Caki2 (cell line): ENCODE results near the gene TEX51. TPM values are rescaled to one million over a fixed set of nuclear protein-coding genes. Genes with fewer than 3 reads are reported as not detected.

Source experiments
- DNase-seq: peaks from one replicate; pipeline ENCODE4 v3.0.0-alpha.2; 2015; ENCODE audit warnings: low read depth
- in situ Hi-C: cut with HindIII; loops from 2 replicates; pipeline ENCODE4 v1.10.0; 2016; ENCODE audit warnings: low sequenced_read_pairs, low pct_unique_long_range_greater_than_20kb, mixed read lengths
- total RNA-seq: library from RNA; depleted of rRNA; stranded (reverse); fragments of >200 nt; shearing (Covaris generic); gene quantifications from 2 replicates; pipeline ENCODE4 v1.2.3, GENCODE V29; 2014; ENCODE audit warnings: low replicate concordance

Gene TEX51
- total RNA-seq, 1 experiment from 2014 or later = not detected

DNA sequence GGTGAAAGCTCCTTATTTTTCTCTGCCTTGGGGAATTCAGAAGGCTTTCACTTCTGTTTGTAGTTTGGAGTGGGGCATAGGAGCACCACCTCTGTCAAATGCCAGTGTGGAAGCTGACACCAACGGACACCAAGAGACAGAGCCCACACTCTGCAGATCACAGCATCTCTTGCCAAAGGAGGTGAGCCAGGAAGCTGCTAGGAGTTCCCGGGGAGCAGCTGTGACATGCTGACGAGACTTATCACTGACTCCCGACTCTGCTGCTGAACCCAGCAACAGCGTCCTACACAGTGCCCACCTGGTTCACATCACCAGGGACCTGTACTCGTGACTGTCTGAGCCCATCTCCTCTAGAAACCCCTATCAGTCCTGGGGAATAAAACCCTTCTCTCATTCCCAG is 8.1 kb downstream of the TEX51 start:
- no peak for DNase-seq
- in situ Hi-C loops = no loop called here

DNA sequence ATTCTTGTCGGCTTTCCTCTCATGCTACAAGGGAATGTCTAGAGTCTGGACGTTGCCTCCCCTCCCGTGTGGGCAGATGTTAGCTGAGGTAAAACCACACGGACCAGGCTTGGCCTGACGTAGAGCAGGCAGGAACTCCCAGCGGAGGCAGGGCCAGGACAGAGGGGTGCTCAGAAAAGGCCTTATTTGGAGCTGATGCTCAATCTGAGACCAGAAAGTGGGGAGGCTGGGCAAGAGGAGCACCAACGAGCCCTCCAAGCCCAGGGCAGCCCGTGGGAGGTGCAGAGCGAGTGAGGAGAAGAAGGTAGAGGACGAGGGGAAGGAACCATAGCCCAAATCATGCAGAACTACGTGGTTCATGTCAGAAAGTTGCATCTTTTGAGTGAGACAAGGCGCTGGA is 9.0 kb downstream of the TEX51 start:
- in situ Hi-C loops = no loop called here
- DNase-seq = no peak

DNA sequence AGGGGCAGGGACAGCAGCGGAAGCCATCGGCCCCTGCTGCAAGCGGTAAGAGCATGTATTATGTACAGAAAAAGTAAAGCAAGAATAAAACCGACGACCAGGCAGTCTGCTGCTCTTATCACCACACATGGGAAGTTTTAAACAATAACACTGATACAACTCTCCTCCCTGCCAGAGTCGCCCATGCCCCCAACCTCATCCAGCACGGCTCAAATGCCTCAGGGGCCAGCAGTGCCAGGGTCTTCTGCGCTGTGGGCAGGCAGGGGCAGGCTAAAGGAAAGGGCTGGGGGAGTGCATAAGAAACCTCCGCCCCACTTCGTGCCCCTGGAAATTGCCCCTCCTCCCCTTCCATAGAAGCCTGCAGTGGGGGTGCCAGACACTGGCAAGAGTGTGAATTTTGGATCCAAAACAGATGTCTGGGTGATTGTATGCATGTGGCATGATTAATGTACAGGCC is 10.1 kb downstream of the TEX51 start:
- DNase-seq = no peak
- in situ Hi-C loops = no loop called here

DNA sequence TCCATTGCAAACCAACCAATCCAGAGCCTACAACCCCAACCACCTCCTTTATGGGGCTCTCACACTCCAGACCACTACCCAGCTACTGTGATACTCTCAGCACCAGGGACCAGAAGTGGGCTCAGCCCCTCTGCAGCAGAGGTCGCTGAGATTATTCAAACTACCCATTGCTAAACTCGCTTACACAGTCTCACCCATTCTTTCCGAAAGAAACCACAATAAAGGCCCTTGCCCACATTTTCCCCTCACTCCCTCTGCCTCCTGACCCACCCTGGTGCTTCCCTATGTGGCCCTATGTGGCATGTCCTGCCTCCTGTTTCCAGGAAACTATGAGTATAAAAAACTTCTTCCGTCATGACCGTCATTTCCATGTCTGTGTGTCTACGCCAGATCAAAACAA is 10.7 kb downstream of the TEX51 start:
- no peak for DNase-seq
- in situ Hi-C loops = no loop called here

DNA sequence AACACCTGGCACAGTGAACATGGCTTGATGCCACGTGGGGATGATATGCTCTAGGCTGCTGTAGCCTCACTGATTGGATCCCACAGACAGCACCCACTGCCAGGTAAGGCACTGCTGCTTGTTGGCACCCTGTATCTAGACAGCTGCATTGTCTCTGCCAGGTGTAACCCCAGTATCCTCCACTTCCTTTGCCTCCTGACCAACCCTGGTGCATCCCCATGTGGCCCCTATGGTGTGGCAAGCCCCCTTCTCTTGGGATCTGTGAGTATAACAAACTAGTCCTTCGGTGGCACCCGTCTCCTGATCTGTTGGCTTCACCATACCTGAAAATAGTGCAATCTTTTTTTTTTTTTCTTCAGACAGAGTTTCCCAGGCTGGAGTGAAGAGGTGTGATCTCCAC is 11.1 kb downstream of the TEX51 start:
- in situ Hi-C loops = no loop called here
- DNase-seq = no peak

DNA sequence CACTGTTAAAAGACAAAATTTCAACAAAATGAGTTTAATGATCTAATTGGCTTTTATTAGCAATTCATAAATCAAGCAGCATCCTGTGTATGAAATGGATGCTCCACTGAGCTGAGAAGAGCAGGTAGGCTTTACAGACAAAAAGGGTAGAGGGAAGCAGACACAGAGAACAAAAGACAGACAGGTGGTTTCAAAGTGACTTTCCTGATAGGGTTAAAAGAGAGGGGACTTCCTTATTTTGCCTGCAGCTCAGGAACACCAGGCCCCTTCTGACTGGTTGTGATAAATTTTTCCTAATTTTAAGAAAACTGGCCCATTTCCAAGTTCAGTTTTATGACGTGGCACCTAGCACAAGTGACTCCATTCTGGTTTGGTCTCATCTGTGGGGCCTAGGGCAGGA is 11.9 kb downstream of the TEX51 start:
- no peak for DNase-seq
- in situ Hi-C loops = no loop called here

DNA sequence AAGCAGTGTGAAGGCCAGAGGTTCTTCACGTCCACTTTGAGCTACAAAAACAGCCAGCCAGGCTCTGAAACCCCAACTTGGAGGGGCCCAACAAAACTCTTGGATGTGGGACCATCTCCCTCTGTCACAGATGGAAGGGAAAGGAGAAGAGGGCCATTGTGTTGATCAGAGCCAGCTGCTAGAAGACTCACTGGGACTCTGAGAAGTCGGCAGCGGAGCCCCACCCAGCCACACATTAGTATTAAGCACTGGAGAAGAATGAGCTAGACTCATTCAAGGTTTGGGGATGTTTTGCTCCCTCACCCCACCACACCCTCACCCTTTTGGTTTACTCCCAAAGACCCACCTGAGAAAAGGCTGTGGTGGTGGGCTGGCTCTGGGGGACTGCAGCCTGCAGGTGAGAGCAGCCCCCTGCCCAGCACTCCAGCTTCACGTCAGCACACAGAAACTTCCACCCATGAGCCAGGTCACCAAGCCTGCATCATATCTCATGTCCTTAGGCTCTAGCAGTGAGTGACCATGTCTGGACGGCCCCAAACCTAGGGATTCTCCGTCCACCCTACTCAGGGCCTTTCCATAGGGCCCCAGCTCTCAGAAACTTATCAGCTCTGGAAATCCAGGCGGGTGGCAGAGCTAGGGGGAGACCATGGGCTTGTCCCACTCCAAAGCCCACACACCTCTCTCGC is 12.6 kb downstream of the TEX51 start:
- in situ Hi-C loops = no loop called here
- no peak for DNase-seq

DNA sequence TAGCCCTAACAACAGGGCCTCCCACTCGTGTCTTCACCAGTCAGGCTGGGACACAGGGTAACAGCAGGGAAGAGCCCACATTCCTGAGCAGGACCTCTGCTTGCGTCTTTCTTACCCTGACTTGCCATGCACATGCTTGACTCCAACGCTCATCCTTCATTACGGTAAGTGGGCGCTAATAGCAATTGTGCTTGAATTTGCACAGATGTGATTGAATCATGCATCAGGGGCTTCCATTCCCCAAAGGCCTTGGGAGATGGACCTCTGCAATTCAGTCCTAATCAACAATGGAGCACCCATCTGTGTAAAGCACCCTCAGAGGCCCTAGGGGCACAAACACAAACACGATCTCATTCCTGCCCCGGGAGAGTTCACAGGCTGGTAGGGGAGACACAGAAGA is 13.5 kb downstream of the TEX51 start:
- DNase-seq = no peak
- in situ Hi-C loops = no loop called here

DNA sequence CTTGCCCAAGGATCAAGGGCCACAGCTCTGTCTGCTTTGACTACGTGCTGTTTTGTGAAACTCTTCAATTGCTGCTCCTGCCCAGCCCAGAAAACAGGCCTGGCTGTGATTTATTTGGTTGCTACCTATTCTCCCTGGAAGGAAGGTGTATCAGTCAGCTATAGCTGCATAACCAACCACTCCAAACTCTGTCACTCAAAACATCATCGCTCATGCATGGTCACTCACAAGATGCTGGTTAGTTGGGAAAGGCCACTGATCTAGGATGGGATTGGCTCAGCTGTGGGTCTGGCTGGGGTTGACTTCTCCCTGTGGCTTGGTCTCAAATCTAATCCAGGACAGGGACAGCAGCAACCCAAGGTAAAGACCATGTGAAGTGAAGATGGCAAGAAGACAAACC is 14.6 kb downstream of the TEX51 start:
- in situ Hi-C loops = no loop called here
- DNase-seq = no peak

DNA sequence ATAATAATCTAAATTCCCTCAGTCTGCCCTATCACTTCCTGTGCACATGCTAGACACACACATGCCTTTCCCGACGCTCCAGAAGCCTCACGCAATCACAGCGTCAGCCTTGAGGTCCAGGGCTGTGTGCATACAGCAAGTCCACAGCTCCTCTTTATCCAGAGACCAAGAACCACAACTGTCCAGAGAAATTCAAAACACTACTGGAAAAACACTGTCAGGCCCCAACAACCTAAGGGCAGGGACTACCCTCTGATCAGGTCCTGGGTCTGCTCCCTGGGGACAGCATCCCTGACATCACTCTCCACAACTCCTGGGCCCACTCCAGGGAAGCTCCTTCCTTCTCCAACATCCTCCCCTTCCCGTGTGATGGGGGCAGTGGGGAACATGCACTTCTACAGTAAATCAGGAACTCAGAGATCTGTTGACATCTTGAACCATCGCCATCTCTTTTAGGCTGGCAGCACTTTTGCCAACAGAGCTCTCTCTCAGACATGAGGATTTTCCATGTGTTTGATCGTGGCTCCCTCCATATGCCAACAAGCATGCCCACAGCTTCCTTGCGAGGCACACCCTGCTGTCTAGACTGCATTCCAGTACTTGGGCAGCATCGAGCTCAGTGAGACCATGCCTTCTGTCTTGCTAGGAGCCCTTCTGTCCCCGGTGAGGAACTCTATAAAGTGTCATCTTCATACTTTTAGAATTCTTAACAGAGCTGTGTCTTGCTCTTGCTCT is 15.4 kb downstream of the TEX51 start:
- DNase-seq = no peak
- in situ Hi-C loops = no loop called here

DNA sequence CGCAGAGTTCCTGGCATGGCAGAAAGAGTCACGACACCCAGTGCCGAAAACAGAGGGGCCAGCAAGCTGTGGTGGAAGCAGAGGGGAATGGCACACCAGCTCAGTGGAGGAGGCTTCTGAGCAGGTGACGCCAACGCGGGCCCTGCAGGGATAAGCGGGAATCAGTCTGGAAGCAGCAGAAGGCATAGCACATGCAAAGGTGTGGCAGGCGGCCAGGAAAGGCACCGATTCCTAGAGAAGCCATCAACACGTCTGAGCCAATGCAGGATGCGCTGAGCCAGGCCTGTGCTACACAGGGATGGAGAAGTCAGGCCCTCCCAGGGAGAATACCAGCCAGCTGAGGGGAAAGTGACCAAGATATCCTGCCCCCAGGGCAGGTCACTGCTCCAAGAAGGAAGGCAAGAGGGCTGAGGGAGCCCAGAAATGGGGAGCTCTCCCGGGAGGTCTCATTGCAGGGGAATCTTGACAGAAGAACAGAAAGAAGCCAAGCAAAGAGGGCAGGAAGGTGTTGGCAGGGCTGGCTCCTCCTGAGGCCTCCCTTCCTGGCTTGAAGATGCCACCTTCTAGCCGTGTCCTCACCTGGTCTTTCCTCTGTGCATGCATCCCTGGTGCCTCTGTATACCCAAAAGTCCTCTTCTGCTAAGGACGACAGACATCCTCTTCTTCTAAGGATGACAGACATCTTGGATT is 16.3 kb downstream of the TEX51 start:
- in situ Hi-C loops = no loop called here
- no peak for DNase-seq

DNA sequence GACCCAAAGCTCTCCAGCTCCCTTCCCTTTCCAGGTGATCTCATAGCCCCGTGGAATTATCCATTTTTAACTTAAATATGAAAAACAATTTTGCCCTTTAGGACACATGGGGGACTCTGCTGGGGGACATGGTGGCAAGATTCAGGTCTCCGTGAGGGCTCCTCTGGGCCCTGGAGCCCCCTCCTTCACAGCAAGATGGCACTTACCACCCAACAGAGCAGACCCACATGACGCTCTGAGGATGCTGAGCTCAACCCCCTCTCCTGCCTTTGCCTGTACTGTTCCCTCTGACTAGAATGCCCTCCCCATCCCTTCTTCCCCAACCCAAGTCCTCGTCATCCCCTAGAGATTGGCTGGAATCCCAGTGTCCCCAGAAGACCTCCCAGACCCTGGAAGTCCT is 17.2 kb downstream of the TEX51 start:
- DNase-seq = no peak
- in situ Hi-C loops = no loop called here

DNA sequence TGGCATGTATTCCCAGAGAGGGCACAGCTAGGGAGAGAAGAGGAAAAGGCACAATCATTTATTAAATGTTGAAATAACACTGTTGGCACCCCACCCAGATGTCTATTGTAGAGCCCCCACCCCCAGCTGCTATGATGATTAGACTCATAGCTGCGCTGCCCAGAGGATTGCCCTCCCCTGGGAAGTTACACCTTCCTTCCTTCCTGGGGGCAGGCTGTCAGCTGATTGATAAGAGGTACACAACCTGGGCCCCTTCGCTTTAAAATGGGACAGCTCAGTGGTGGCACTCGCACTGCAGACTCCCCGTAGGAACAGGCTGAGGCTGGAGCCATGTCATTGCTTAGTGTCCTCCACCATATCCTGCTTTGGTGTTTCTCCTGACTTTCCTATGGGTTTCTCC is 18.1 kb downstream of the TEX51 start:
- in situ Hi-C loops = no loop called here
- no peak for DNase-seq

DNA sequence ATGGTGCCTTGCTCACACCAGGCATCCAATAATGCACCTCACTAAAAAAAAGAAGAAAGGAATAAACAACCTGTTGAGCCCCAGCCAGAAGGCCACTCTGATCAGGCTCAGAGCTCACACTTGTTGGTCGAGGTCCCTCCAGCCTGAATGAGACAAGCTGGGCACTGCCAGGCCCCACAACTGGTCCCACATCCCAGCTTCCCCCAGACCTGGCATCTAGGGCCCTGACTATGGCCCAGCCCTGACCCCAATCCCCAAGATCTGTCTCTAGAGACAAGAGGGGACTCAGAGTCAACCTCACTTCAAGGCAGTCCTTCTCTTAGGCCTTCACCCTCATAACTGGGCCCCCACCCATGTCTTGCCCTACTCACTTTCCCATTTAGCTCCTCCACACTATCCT is 22.4 kb downstream of the TEX51 start:
- no peak for DNase-seq
- in situ Hi-C loops = no loop called here

DNA sequence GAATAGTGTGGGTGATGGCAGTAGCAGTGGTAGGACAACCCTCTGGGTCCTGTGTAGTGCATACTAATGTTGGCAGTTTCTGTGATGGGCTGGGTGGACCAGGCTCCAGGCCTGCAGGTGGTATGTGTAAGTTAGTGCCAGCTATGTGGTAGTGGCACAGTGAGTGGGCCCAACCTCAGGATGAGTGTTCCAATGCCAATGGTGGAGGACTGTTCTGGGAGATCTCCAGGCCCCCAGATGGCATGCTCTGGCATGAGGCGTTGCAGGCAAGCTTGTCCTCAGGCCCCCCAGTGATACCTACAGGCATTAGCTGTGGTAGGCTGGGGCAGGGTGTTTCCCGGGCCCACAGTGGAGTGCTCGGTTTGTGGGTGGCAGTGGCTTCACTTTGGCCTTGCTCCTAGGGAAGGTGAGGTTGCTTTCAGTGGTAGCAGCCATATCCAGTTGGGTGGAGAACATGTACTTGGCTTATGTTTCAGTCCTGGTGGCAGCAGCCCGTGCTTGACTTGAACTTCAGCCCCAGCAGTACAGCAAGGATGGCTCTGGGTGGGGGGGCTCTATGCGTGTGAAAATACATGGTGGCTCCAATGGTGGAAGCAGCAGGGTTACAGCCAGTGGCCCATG is 32.4 kb downstream of the TEX51 start:
- in situ Hi-C loops = no loop called here
- DNase-seq = no peak

DNA sequence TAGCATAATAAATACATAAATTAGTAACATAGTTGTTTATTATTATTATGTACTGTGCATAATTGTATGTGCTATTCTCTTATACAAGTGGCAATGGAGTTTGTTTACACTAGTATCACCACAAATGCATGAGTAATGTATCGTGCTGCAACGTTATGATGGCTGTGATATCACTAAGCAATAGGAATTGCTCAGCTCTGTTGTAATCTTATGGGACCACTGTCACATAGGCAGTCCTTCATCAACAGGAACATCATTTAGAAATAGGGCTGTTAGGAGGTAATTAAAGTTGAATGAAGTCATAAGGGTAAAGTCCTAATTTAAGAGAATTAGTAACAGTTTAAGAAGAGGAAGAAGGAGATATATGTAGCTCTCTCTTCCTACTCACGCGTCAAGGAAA is 33.8 kb downstream of the TEX51 start:
- DNase-seq = no peak
- in situ Hi-C loops = no loop called here

DNA sequence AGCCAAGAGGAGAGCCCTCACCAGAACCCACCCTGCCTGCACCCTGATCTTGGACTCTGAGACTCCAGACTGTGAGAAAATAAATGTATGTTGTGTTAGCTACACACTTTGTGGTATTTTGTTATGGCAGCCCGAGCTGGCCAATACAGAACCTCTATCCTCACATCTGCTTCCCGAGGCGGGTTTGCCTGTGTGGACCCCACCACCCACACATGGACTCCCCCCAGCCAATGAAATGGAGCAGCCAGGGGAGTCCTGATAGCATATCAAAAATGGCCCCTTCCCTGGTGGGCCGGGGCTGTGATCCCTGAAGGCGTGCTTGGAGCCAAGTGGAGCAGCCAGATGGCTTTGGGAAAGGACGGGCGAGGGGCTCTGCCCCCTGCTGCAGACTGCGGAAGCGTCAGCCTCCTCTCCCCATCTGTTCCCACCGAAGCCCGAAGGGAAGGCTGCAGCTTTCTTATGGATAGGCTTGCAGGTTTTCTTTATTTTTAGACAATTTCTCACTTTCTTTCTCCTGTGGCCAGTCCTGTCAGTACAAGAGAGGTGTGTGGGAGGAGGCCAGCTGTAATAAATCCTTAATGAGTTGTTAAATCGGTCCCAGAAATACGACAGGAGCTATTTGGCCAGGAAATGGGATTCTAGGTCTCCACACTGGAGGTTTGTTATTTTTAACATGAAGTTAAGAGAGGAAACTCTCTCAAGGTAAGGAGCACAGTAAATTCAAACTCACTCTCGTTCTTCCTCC is 34.4 kb downstream of the TEX51 start:
- DNase-seq = no peak
- in situ Hi-C loops = no loop called here

DNA sequence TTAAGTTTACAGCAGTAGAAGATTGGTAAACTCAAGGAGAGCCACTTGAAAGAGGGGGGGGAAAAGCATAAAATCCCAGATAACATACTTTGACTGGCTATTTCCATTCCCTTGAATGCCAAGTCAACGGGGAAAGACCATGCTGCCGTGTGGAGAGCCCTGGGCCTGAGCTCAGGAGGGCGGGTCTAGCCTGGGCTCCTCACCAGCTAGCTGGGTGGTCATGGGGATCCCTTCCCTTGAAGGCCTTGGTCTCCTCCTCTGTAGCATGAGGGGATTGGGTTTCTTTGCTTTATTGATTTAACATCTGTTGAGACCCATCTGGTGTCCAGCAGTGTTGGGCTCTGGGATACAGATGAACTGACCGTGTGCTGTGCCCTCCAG is 35.0 kb downstream of the TEX51 start:
- no peak for DNase-seq
- in situ Hi-C loops = no loop called here

DNA sequence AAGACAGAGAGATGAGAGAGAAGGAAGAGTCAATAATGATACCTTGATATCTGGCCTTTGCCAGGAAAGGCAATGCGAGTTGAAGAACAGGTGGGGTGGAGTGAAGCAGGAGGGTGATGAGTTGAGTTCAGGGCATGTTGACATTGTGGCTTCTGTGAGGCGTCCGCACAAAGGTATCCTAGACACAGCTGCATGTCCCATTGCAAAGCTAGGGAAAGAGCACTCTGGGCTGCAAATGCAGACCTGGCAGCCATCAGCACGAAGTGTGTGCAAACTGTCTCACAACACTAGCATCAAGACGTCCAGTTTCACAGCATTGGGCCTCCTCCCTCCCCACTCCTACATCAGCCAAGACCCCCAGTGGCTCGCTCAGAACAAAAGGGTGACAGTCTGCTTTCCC is 36.1 kb downstream of the TEX51 start:
- no peak for DNase-seq
- in situ Hi-C loops = no loop called here
